Fibroblast of the conjunctiva (primary cell): ENCODE data around the gene PGM5.

Experiments
- DNase-seq: peaks from one replicate; pipeline ENCODE4 v3.0.0-alpha.2; 2010; ENCODE audit warnings: low read depth

PGM5 gene

GRCh38 chr9:68497629-68498028 is 141.2 kb downstream of the PGM5 start:
- DNase-seq = no peak

GRCh38 chr9:68498816-68499215 is 142.4 kb downstream of the PGM5 start:
- no peak for DNase-seq

- no peak for DNase-seq
Observed at GRCh38 chr9:68500457-68501381, 144.3 kb downstream of the PGM5 start.

GRCh38 chr9:68502279-68502678 is 145.9 kb downstream of the PGM5 start:
- no peak for DNase-seq

- DNase-seq = no peak
Observed at GRCh38 chr9:68505681-68506409, 149.4 kb downstream of the PGM5 start.

- no peak for DNase-seq
Observed at GRCh38 chr9:68506551-68506950, 150.1 kb downstream of the PGM5 start.

- peak; percentile 13 for DNase-seq
Observed at GRCh38 chr9:68507130-68507805, 150.9 kb downstream of the PGM5 start.

GRCh38 chr9:68507806-68508145 is 151.4 kb downstream of the PGM5 start:
- no peak for DNase-seq

GRCh38 chr9:68508547-68508946 is 152.1 kb downstream of the PGM5 start:
- DNase-seq = no peak

GRCh38 chr9:68509689-68510088 is 153.3 kb downstream of the PGM5 start:
- no peak for DNase-seq

GRCh38 chr9:68513385-68513784 is 157.0 kb downstream of the PGM5 start:
- no peak for DNase-seq

GRCh38 chr9:68513981-68514380 is 157.6 kb downstream of the PGM5 start:
- DNase-seq = no peak

GRCh38 chr9:68515326-68516017 is 159.1 kb downstream of the PGM5 start:
- DNase-seq = peak; percentile 37

- DNase-seq = no peak
Observed at GRCh38 chr9:68522131-68522530, 165.7 kb downstream of the PGM5 start.

GRCh38 chr9:68522954-68523353 is 166.5 kb downstream of the PGM5 start:
- no peak for DNase-seq

GRCh38 chr9:68523367-68523936 is 167.0 kb downstream of the PGM5 start:
- DNase-seq = no peak

GRCh38 chr9:68530618-68531017 is 174.2 kb downstream of the PGM5 start:
- DNase-seq = no peak

GRCh38 chr9:68532131-68532530 is 175.7 kb downstream of the PGM5 start:
- no peak for DNase-seq

- DNase-seq = no peak
Observed at GRCh38 chr9:68533678-68534077, 177.3 kb downstream of the PGM5 start.

GRCh38 chr9:68536876-68537615 is 180.6 kb downstream of the PGM5 start:
- no peak for DNase-seq

- DNase-seq = no peak
Observed at GRCh38 chr9:68537616-68537880, 181.1 kb downstream of the PGM5 start.
